HPDE6-E6E7 (cell line): Measurements from ENCODE around the gene PWWP2A.

Experiments used
- DNase-seq: peaks from one replicate; pipeline ENCODE4 v3.0.0; 2011; ENCODE audit warnings: missing footprints; ENCODE audit errors: extremely low spot score

PWWP2A gene

GRCh38 chr5:160133071-160133917, 14.0 kb upstream of the PWWP2A start:
- DNase-seq, result no peak

DNA sequence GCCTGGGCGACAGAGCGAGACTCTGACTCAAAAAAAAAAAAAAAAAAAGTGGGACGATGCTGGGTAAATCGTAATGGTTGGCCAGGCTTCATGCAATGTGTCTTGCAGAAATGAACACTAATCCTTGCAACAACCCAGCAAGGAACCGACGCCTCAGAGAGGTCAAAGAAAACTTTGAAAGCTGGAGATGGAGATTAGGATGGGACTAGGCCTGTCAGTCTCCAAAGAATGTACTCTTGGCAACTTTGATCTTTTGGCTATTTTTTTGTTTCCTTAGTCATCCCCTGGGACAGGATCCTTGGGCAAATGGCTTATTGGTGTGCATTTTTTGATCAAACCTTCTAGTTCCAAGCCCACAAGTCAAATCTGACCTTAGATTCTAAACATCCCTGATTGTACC, 10.6 kb upstream of the PWWP2A start:
- DNase-seq, result no peak

DNA sequence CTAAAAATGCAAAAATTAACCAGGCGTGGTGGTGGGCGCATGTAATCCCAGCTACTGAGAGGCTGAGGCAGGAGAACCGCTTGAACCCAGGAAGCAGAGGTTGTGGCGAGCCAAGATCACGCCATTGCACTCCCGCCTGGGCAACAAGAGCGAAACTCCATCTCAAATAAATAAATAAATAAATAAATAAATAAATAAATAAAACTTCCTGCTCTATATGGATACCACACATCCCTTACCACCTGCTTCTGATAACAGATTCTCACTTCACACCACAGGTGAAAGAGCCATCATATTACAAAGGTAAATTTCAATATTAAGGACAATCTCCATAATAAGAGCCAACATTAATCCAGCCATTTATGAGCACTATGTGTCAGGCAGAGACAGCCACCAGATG, 9.4 kb upstream of the PWWP2A start:
- no peak for DNase-seq

GRCh38 chr5:160119905-160120266, 636 bp upstream of the PWWP2A start:
- DNase-seq, result no peak

DNA sequence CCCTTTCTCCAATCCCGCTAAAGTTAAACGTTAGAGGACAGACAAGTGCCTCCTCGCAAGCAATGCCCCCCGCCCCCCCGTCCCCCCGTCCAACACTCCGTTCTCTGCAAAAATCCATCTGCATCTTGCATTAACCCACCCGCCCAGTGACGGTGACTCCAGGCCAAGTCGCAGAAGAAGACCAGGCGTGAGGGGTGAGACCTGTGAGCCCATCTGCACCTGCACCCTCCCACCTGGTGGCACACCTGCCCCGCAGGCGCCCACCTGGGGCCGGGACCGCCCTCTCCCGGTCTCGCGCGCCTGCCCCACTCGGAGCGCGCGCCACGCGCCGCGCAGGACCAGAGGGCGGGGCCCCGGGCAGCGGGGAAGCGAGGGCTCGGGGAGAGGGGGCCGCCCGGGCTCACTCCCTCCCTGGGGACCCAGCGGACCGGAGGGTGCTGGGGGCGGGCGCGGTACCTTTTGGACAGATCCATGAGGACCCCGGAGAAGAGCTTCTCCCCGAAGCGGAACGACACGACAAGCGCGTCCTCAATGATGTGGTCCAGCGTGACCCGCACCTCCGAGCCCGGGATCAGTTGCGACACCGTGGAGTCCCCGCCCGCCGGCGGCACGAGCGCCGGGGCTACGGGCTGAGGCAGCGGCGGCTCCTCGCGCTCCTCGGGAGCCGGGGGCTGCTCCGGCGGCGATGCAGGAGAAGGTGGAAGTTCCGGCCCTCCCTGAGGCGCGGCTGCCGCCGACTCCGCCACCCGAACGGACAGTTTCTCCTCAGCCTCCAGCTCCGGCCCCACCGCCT, 705 bp downstream of the PWWP2A start:
- peak; percentile 6 for DNase-seq

DNA sequence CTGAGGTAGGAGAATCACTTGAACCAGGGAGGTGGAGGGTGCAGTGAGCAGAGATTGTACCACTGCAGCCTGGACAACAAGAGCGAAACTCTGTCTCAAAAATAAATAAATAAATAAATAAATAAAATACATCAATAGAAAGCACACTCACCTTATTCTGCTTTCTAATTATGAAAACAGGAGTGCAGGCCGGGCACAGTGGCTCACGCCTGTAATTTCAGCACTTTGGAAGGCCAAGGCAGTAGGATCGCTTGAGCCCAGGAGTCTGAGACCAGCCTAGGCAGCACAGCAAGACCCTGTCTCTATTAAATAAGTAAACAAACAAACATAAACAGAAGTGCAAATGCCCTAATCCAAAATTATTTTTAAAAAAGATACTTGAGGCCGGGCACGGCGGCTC, 2.3 kb downstream of the PWWP2A start:
- no peak for DNase-seq

- no peak for DNase-seq
Observed at GRCh38 chr5:160108124-160108523, 11.1 kb downstream of the PWWP2A start.

GRCh38 chr5:160105686-160106360, 13.4 kb downstream of the PWWP2A start:
- no peak for DNase-seq

DNA sequence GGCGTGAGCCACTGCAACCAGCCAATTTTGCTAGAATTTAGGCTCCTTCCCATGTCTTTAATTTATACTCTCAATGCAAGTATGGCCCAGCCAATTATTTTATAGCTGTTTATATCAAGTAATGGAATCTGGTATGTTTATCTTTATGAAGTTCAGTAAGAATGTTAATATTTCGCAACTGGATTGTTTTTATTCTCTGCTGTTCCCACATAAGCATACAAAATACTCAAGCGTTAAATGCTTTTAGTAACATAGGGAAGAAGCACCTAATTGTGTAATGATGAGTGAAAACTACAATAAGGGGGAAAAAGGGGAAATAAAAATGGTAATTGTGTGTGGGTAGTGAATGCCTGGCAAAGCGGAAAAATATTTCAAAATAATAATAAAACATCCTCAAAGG, 21.3 kb downstream of the PWWP2A start:
- no peak for DNase-seq

- DNase-seq, result no peak
Observed at GRCh38 chr5:160096178-160096577, 23.1 kb downstream of the PWWP2A start.

- no peak for DNase-seq
Observed at GRCh38 chr5:160092960-160093707, 26.1 kb downstream of the PWWP2A start.

DNA sequence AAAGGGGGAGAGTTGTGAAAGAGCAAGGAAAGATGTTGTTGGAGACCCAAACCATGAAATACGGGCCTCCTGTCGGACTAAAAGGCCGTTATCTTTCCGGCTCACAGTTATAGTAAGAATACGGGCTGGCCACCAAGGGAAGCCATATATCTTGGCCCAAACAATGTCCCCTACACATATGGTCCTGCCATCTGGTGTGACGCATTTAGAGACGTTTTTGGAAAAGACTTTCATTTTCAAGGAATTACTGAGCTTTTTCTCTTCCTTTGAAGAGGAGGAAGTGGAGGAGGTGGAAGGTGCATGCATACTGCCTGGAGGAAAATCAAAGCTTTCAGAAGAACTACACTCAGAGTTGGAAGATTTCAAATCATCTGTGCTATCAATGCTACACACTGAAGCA, 26.7 kb downstream of the PWWP2A start:
- DNase-seq, result no peak

- DNase-seq, result no peak
Observed at GRCh38 chr5:160090059-160090458, 29.2 kb downstream of the PWWP2A start.

- no peak for DNase-seq
Observed at GRCh38 chr5:160089531-160089930, 29.7 kb downstream of the PWWP2A start.

DNA sequence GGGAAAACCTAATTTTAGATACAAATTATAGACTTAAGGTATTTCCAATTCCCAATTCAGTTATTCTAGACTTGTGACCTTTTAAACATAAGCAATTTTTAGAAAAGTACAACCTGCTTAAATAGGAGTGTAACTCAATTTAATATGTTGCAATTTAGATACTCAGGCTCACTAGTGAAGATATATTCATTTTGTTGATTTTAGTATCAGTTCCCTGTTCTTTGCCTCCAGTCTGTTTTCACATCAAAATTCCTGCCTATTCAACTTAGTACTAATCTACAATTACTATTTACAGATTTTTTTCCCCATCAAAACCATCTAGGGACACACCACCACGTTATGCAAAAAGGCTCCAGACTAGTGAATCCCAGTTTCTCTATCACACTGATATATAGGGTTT, 30.4 kb downstream of the PWWP2A start:
- DNase-seq, result no peak

DNA sequence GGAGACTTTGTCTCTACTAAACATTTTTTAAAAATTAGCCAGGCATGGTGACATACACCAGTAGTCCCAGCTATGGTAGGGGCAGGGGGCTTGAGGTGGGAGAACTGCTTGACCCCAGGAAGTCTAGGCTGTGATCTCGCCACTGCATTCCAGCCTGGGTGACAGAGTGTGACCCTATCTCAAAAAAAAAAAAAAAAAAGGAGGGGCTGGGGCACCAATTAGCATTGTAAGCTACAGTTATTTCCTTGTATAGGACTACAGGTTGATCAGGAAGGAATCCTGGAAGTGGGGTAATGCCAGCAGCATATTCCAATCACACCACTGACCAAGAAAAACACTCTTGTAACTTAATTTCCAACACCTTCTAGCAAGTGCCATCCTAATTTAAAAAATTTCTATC, 32.1 kb downstream of the PWWP2A start:
- DNase-seq, result no peak

GRCh38 chr5:160084144-160084543, 35.1 kb downstream of the PWWP2A start:
- DNase-seq, result no peak

DNA sequence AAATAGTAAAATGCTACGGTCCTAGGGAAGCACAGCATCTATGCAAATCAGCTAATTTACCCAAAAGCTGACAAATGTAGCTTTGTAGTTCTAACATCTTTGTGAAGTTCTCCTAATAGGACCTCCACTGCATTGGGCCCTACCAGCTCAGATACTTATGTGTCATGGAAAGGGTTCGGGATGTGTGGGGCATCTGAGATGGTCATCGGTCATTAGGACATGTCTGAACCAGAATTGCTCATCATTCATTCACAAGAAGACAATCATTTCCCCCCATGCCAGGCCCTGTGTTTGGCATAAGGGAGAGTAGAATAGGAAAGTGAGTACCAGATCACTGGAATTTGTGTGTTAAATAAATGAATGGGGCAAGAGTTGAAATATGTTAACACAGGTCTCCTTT, 35.7 kb downstream of the PWWP2A start:
- DNase-seq, result no peak

DNA sequence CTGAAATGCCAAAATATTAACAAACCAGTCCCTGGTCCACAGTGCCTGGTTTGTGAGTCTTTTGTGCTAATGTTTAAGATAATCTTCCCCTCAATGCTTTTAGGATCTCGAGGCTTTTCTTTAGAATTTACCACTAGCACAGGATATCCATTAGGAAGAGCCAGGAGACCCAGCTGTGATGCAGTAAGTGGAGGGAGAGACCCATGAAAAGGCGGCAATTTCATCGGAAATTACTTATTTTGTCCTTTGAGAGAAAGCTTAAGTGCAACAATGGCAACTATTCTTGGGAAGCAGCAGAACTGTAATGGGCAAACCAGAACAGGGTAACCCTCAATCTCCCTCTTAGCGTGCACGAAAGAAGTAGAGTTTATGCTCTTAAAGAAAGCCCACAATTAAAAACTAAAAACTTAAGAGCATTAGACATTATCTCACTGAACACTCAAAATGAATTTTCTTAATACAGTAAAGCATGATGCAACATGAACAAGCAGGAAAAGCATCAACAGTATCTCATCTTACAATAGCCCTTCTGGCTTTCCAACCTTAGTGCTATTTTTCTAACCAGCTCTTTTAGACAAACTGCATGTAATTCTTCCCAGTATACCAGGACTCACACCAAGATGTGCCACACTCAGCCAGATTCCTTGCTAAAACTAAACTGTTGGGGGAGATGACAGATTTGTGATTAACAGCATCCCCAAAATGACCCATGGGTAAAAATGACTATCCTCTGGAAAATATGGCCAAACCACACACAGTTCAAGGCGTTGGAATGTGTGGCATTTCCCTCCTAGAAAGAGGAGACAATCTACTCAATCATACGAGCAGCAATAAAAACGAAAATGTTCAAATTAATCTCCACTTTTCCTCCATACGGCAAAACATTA, 36.4 kb downstream of the PWWP2A start:
- no peak for DNase-seq

- no peak for DNase-seq
Observed at GRCh38 chr5:160081495-160081894, 37.8 kb downstream of the PWWP2A start.

DNA sequence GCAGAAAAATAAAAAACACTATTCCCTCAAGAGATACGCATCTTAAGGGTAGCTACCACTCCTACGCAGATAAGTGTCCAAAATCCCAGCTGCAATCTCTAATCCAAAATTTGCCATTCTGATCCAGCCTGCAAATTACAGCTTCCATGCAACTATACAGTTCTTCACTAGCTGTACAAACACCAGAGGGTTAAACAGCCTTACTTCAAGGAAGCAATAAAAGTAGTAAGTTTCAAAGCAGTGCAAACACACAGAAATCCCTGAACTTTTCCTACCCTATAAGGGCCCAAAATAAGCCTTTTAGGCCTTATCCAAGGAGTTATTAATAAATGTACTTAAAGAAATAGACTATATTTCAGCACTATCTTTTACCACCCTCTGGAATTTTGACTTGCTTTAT, 39.5 kb downstream of the PWWP2A start:
- DNase-seq, result no peak
